OCI-LY3 (cell line): ENCODE data around the gene TTF1.

Source experiments
- CTCF ChIP-seq: fragments of 200-600, 300-600 bp; sonication (generic); IDR thresholded peaks from 2 replicates; pipeline ENCODE4 v1.5.1; 2014; ENCODE audit warnings: antibody characterized with exemption, low read length, low read depth
- EZH2phosphoT487 ChIP-seq: fragments of 200-600 bp; shearing (Covaris generic); IDR thresholded peaks from 2 replicates; pipeline ENCODE4 v1.6.1; 2018; ENCODE audit warnings: antibody characterized with exemption, mixed run types, low read depth

DNA sequence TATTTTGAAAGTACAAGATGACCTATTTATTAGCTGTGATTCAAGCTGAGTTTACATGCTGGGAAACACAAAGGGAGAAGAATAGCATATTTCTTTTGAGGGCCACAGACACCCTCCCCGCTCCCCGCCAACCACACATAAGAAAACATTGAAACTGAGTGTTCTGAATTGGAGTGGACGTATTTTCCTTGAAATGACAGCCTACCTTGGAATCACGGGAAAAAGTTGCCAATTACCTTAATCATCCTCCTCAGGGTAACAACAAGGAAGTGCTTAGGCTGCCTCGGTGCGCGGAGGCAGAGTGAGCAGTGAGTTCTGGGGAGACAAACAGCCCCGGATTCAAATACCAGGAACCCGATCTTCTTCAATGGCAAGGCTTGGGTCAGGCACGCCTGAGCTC, 34.8 kb upstream of the TTF1 start:
- no peak for TF ChIP-seq CTCF
- no peak for TF ChIP-seq EZH2phosphoT487
